T-helper 2 cell treated with Interferon-gamma antibody and Interleukin-4, amounts not matched to agents 5 μg/mL and 100 μg/mL, for 36 hours (primary cell): ENCODE measurements around the gene PPAN.

ENCODE experiments used
- DNase-seq: peaks from one replicate; pipeline ENCODE4 v3.0.0; 2021; ENCODE audit warnings: low spot score
- H3K27ac Mint-ChIP-seq: one replicate; pipeline ENCODE4 v1.8.0; 2021; ENCODE audit warnings: mild to moderate bottlenecking, mixed read lengths
- H3K27me3 Mint-ChIP-seq: one replicate; pipeline ENCODE4 v1.8.0; 2021; ENCODE audit warnings: low read depth, mixed read lengths
- H3K36me3 Mint-ChIP-seq: one replicate; pipeline ENCODE4 v1.8.0; 2021; ENCODE audit warnings: low read depth, mixed read lengths
- H3K4me1 Mint-ChIP-seq: one replicate; pipeline ENCODE4 v1.8.0; 2021; ENCODE audit warnings: low read depth, mixed read lengths
- H3K4me3 Mint-ChIP-seq: one replicate; pipeline ENCODE4 v1.8.0; 2022; ENCODE audit warnings: mild to moderate bottlenecking, moderate library complexity, mixed read lengths
- H3K9me3 Mint-ChIP-seq: one replicate; pipeline ENCODE4 v1.8.0; 2021; ENCODE audit warnings: mixed read lengths

PPAN gene

DNA sequence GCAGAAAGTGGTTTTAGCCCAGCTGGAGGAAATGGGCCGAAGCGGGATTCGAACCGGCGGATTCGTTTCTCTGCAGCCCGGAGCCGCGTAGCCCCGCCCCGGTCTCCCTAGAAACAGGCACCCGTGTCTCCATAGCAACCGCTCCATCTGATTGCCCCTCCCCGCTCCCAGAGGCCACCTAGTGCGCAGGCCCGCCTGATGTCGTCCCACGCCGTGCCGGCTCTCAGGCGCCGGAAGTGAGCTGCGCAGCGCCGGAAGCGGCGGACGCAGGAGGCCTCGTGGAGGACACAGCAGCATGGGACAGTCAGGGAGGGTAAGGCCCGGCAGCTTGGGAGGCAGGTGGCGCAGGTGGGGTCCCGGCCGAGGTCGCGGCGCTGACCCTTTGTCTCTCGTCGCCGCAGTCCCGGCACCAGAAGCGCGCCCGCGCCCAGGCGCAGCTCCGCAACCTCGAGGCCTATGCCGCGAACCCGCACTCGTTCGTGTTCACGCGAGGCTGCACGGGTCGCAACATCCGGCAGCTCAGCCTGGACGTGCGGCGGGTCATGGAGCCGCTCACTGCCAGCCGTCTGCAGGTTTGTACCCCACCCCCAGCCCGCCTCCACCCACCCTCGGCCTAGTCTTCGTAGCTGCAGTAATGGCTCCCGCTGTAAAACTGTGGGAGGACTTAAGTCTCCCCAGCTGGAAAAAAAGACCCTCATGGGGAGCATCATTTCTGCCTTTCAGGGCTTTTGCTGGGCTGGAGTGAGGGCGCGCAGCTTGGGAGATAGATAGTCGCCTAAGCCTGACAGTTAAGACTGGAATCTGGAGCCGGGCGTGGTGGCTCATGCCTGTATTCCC is at the start of gene PPAN:
Gene PPAN, plus strand, starts transcription at position 263 of the 837 bp plus-strand sequence. Its CDS starts 33 bp downstream, at position 296.
- peaks cover 41% of the 10 kb centered on the region for H3K4me1 Mint-ChIP-seq
- H3K4me3 Mint-ChIP-seq: peak within 1 kb of the TSS; percentile 79
- peaks cover 32% of the 10 kb centered on the region for H3K36me3 Mint-ChIP-seq
- H3K9me3 Mint-ChIP-seq: no peaks in the 10 kb centered on the region
- peak; percentile 97 for DNase-seq
- H3K27me3 Mint-ChIP-seq: no peaks in the 10 kb centered on the region
- H3K27ac Mint-ChIP-seq: peak within 1 kb of the TSS; percentile 100

GRCh38 chr19:10061717-10062310 is 44.3 kb upstream of the PPAN start:
- Mint-ChIP-seq H3K27me3 (peaks cover 4% of the 10 kb centered on the region), H3K27ac (no peak overlapping the region)

DNA sequence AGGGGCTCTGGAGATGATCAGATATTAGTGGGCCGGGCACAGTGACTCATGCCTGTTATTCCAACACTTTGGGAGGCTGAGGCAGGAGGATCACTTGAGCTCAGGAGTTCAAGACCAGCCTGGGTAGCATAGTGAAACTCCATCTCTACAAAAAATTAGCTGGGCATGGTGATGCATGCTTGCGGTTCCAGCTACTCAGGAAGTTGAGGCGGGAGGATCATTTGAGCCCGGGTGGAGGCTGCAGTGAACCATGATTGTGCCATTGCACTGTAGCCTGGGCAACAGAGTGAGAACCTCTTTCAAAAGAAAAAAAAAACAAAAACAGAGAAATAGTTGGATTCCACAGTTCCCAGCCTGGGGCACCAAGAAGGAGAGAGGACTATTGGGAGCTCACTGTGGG is 38.0 kb upstream of the PPAN start:
- H3K27ac Mint-ChIP-seq: no peak overlapping the region
- H3K4me1 Mint-ChIP-seq: peaks cover 8% of the 10 kb centered on the region
- no peaks in the 10 kb centered on the region for H3K36me3 Mint-ChIP-seq
- peaks cover 2% of the 10 kb centered on the region for H3K9me3 Mint-ChIP-seq
- H3K27me3 Mint-ChIP-seq: peaks cover 2% of the 10 kb centered on the region
- H3K4me3 Mint-ChIP-seq: no peak overlapping the region
- no peak for DNase-seq

More at GRCh38 chr19:10061717-10062310, 44.3 kb upstream of the PPAN start:
- Mint-ChIP-seq H3K4me3 (no peak overlapping the region), H3K4me1 (peaks cover 2% of the 10 kb centered on the region), H3K36me3 (no peaks in the 10 kb centered on the region), H3K9me3 (no peaks in the 10 kb centered on the region)
- DNase-seq: no peak

- H3K4me3 Mint-ChIP-seq: no peak overlapping the region
- H3K27me3 Mint-ChIP-seq: peaks cover 2% of the 10 kb centered on the region
- no peak for DNase-seq
- H3K9me3 Mint-ChIP-seq: peaks cover 2% of the 10 kb centered on the region
- H3K4me1 Mint-ChIP-seq: peaks cover 6% of the 10 kb centered on the region
- no peaks in the 10 kb centered on the region for H3K36me3 Mint-ChIP-seq
- H3K27ac Mint-ChIP-seq: no peak overlapping the region
These were observed 37.1 kb upstream of the PPAN start for GRCh38 chr19:10069046-10069445.

DNA sequence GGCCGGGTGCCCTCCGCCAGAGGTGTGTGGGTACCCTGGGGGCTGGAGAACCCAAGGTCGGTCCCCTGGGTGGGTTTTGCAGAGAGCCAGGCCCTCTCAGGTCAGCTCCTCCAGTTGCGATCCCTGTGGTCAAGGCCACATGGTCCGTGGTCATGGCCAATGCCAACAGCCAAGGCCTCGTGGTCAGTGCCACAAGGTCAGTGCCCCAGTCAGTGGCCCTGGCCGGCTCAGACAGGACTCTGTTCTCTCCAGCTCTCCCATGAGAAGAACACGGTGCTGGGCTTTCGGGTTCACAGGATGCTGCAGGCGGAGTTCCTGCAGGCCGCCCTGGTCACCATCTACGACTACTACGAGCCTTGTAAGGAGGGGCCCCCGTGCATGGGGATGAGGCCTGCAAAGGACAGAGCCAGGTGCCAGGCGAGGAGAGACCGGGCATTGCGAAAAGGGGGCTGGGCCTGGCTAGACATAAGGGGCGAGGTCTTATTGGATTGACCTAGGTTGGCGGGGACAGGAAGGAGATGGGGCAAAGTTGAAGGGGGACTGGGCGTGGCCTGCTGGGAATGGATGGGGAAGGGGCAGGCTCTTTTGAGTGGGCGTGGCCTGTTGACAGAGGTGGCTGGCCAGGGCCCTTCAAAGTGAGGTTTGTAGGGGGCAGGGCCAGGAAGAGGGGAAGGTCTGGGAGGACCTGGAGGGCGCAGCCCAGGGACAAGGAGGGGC is 35.3 kb upstream of the PPAN start:
- Mint-ChIP-seq H3K4me1 (peaks cover 6% of the 10 kb centered on the region), H3K27ac (no peak overlapping the region), H3K36me3 (no peaks in the 10 kb centered on the region), H3K4me3 (no peak overlapping the region), H3K9me3 (peaks cover 2% of the 10 kb centered on the region), H3K27me3 (peaks cover 2% of the 10 kb centered on the region)
- DNase-seq: no peak

DNA sequence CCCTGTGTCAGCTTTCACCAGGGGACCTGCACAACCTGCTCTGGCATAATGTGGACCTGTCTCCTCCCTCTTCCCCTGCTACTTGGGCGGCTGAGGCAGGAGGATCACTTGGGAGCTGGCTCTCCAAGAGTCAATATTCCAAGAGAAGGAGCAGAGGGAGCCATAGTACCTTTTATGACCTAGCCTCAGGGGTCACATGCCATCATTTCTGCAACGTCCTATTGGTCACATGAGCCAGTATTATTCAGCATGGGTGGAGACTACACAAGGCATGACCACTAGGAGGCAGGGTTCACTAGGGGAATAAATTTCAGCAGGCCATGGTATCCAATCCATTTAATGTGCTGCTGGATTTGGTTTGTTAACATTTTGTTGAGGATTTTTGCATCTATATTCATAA is 32.0 kb upstream of the PPAN start:
- H3K4me3 Mint-ChIP-seq: no peak overlapping the region
- H3K27ac Mint-ChIP-seq: no peak overlapping the region
- DNase-seq: no peak
- no peaks in the 10 kb centered on the region for H3K4me1 Mint-ChIP-seq
- H3K36me3 Mint-ChIP-seq: no peaks in the 10 kb centered on the region
- H3K27me3 Mint-ChIP-seq: peaks cover 10% of the 10 kb centered on the region
- peaks cover 2% of the 10 kb centered on the region for H3K9me3 Mint-ChIP-seq

DNA sequence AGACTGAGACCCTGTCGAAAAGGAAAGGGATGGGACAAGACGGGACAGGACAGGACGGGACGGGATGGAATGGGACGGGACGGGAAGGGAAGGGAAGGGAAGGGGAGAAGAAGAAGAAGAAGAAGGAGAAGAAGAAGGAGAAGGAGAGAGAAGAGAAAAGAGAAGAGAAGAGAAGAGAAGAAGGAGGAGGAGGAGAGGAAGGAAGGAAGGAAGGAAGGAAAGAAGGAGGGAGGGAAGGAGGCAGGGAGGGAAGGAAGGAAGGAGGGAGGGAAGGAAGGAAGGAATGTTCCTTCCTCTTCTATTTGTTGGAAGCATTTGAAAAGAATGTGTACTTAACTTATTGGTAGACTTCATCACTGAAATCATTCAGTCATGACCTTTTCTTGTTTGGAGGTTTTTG is 29.6 kb upstream of the PPAN start:
- Mint-ChIP-seq H3K27me3 (peaks cover 10% of the 10 kb centered on the region), H3K4me1 (no peaks in the 10 kb centered on the region), H3K4me3 (no peak overlapping the region), H3K27ac (no peak overlapping the region), H3K9me3 (peaks cover 2% of the 10 kb centered on the region), H3K36me3 (no peaks in the 10 kb centered on the region)
- no peak for DNase-seq

DNA sequence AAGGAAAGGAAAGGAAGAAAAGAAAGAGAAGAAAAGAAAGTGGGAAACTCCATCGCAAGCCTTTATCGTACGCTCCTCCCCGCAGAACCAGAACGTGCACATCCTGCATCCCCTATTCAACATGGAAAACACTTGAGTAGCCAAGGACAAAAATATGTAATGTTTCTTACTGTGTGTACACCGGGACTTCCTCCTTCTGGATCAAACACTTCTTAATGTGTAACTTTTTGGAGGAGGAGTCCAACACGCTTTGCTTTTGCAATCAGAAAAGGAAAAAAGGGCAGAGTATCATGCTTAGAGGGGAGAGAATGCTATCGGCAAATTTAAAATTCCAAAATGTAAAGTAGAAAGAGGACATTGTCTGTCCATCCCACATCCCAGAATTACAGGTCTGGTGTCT is 27.8 kb upstream of the PPAN start:
- Mint-ChIP-seq H3K27me3 (peaks cover 10% of the 10 kb centered on the region), H3K9me3 (no peaks in the 10 kb centered on the region), H3K4me3 (no peak overlapping the region), H3K4me1 (no peaks in the 10 kb centered on the region), H3K36me3 (no peaks in the 10 kb centered on the region), H3K27ac (no peak overlapping the region)
- DNase-seq: no peak

DNA sequence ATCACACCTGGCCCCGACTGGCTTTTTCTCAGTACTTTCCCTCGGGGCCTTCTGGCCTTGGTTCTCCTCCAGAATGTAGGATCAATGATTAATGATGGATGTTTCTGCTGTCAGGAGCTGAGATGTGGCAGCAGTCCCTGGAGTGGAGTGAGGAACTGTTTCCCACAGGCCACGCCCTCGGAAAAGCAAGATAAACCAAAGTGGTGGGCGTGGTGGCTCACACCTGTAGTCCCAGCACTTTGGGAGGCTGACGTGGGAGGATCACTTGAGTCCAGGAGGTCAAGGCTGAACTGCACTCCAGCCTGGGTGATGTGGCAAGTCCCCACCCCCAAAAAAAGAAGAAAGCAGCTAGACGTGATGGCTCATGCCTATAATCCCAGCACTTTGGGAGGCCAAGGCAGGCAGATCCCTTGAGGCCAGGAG is 27.1 kb upstream of the PPAN start:
- Mint-ChIP-seq H3K9me3 (no peaks in the 10 kb centered on the region), H3K27ac (no peak overlapping the region), H3K4me3 (no peak overlapping the region), H3K27me3 (peaks cover 10% of the 10 kb centered on the region), H3K36me3 (no peaks in the 10 kb centered on the region), H3K4me1 (no peaks in the 10 kb centered on the region)
- no peak for DNase-seq

- Mint-ChIP-seq H3K4me1 (peaks cover 9% of the 10 kb centered on the region), H3K27ac (no peak overlapping the region), H3K4me3 (no peak overlapping the region), H3K27me3 (no peaks in the 10 kb centered on the region), H3K9me3 (no peaks in the 10 kb centered on the region), H3K36me3 (peaks cover 6% of the 10 kb centered on the region)
- no peak for DNase-seq
These were observed 22.3 kb upstream of the PPAN start for GRCh38 chr19:10083911-10084310.

DNA sequence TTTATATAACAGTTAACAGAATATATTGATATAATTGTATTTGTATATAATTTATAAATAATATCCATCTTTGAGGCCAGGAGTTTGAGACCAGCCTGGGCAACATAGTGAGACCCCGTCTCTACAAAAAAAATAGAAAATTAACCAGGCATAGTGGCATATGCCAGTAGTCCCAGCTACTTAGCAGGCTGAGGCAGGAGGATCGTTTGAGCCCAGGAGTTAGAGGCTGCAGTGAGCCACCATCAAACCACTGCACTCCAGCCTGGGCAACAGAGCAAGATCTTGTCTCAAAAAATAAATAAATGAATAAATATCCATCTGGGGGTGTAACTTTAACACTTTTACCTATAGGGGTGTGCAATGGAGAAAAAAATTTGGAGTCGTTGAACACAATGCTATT is 21.4 kb upstream of the PPAN start:
- H3K36me3 Mint-ChIP-seq: peaks cover 12% of the 10 kb centered on the region
- H3K9me3 Mint-ChIP-seq: no peaks in the 10 kb centered on the region
- no peak overlapping the region for H3K27ac Mint-ChIP-seq
- peaks cover 9% of the 10 kb centered on the region for H3K4me1 Mint-ChIP-seq
- H3K4me3 Mint-ChIP-seq: peak overlapping the region; percentile 88
- no peaks in the 10 kb centered on the region for H3K27me3 Mint-ChIP-seq
- no peak for DNase-seq

DNA sequence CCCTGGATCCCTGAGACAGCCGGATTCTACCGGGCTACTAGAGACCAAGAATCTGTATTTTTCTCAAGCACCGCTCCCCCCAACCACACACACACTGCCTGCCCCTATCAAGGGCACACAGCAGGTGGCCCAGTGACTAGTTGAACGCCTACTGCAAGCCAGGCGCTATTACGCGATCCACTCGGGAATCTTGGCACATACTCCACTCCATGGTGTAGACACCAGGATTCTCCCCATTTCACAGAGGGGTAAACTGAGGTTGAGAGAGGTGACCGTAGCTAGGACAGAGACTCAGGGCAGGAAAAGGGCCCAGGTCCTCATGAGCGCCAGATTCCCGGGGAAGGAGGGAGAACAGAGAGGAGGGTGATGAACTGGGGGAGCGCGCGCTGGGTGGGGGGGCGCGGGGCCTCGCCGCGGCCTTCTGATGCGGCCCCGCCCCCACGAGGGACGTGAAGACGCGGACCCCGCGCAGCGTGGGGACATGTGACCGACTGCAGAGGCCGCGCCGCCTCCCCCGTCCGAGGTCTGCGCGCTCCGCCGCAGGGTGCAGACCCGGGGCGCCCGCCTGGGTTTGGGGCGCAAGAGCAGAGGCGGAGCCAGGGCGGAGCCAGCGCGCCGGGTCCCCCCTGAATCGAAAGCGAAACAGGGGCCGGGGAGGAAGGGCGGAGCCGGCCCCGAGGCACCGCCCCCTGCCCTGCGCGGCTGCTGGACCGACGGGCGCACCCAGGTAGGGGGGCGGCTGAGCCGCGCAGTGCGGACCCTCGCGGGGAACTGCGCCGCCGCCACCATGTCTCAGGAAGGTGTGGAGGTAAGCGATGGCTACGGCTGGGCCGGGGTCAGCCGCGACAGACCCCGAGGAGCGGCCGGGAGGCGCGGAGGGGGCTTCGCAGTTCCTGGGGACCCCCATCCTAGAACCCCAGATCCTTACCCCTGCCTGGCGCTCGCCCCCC is 20.2 kb upstream of the PPAN start, which contains the start of gene SHFL:
Gene SHFL, plus strand, starts transcription at position 677 of the 950 bp plus-strand sequence. Its CDS starts 111 bp downstream, at position 788.
- DNase-seq: peak; percentile 83
- Mint-ChIP-seq H3K27ac (peak within 1 kb of the TSS; percentile 91), H3K9me3 (no peaks in the 10 kb centered on the region), H3K36me3 (peaks cover 15% of the 10 kb centered on the region), H3K4me3 (peak within 1 kb of the TSS; percentile 88), H3K4me1 (peaks cover 9% of the 10 kb centered on the region), H3K27me3 (no peaks in the 10 kb centered on the region)

DNA sequence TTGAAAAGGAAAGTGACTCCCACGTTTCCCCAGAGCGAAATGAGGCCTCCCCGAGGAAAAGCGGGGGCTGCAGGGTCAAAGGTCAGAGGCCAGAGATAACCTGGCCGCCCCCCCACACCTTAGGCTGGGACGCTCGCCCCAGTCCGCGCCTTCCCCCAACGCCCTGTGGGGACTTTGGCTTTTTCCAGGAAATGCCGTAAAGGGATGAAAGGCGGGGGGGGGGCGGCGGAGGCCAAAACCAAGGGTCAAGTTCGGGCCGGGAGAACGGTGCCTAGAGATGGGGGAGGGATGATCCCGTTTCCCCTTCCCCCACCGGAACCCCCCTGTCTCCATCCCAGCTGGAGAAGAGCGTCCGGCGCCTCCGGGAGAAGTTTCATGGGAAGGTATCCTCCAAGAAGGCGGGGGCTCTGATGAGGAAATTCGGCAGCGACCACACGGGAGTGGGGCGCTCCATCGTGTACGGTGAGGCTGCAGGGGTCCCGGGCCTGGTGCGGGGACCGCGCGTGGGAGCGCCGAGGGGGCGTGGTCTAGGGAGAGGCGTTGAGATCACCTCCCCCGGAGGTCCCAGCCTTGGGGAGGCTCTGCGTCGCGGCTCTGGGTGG is 19.5 kb upstream of the PPAN start:
- H3K4me3 Mint-ChIP-seq: peak overlapping the region; percentile 88
- peak overlapping the region; percentile 83 for H3K27ac Mint-ChIP-seq
- H3K27me3 Mint-ChIP-seq: no peaks in the 10 kb centered on the region
- H3K4me1 Mint-ChIP-seq: peaks cover 9% of the 10 kb centered on the region
- DNase-seq: no peak
- peaks cover 18% of the 10 kb centered on the region for H3K36me3 Mint-ChIP-seq
- H3K9me3 Mint-ChIP-seq: no peaks in the 10 kb centered on the region
